Urinary bladder (tissue), 4 donors: Measurements from ENCODE around the gene HPGD. TPM values are rescaled to one million over a fixed set of nuclear protein-coding genes. Genes with fewer than 3 reads are reported as not detected.
"Not testable (repeated sequence)": the region's sequence is repeated elsewhere in the genome, so short reads cannot be mapped to it uniquely, and the experiment has no call there.

Experiments
- DNase-seq: peaks from one replicate; pipeline ENCODE4 v3.0.0-alpha.2; 2015; ENCODE audit errors: extremely low spot score
- H3K27ac ChIP-seq: one replicate; pipeline ENCODE4 v1.5.1; 2013; ENCODE audit warnings: low read depth, mild to moderate bottlenecking, moderate library complexity
- H3K36me3 ChIP-seq: one replicate; pipeline ENCODE4 v1.6.1; 2013; ENCODE audit warnings: mild to moderate bottlenecking, moderate library complexity; ENCODE audit not compliant: insufficient read depth
- H3K4me1 ChIP-seq: one replicate; pipeline ENCODE4 v1.6.1; 2013; ENCODE audit warnings: mild to moderate bottlenecking, moderate library complexity; ENCODE audit not compliant: insufficient read depth
- H3K4me3 ChIP-seq: one replicate; pipeline ENCODE4 v1.5.1; 2013; ENCODE audit warnings: low read depth, low read length
- WGBS: extraction: QIAGEN DNeasy Blood & Tissue Kit; methylation state at CpG from one replicate; pipeline ENCODE4 v1.1.7; 2013; 5-methylcytosine and 5-hydroxymethylcytosine counted together
- polyA plus RNA-seq: library from polyadenylated mRNA; stranded (reverse); fragments of 200-250 nt; gene quantifications from one replicate; pipeline ENCODE4 v1.2.3, GENCODE V29; 2013
- total RNA-seq: library from RNA; depleted of rRNA; stranded (reverse); fragments of >200 nt; gene quantifications from one replicate; pipeline ENCODE4 v1.2.3, GENCODE V29; 2014
- donor health status: healthy with polysubstance abuse.
- donor health status: healthy.

HPGD gene
- total and polyA plus RNA-seq, 2 donors = 51.6 to 148 TPM

DNA sequence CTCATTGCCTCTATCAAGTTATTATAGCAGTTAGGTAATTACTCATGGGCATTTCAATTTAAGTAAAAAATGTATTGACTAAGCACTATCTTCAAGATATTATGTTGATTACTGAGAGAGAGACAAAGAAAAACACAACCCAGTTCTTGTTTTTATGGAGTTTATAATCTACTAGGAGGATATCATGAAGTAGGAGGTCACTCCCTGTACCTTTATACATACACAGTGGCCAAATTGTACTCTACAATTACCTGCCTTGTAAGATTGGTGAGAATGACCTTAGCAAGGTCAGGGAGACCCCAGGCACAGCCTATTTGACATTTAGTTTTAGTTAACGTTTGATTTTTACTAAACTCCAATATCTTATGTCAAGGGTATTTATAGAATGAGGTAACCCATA is 5.5 kb downstream of the HPGD start:
- Histone ChIP-seq H3K4me1 (no peaks in the 10 kb centered on the region), H3K4me3 (no peak overlapping the region), H3K36me3 (no peaks in the 10 kb centered on the region), H3K27ac (no peak overlapping the region)
- WGBS = 75% methylated on average over 1 of the region's 1 CpG
- no peak for DNase-seq

DNA sequence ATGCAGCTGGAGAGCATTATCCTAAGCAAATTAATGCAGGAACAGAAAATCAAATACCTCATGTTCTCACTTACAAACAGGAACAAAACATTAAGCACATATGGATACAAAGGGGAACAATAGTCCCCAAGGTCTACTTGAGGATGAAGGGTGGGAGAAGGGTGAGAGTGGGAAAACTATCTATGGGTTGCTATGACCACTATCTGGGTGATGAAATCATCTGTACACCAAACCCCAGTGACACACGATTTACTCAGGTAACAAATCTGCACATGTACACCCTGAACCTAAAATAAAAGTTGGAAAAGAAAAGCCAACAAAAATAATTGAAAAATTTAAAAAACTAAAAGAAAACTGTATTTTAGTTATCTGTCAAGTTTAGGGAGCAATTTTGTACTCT is 5.9 kb downstream of the HPGD start:
- no peak overlapping the region for H3K27ac ChIP-seq
- WGBS = 66% methylated on average over 1 of the region's 1 CpG
- no peaks in the 10 kb centered on the region for H3K36me3 ChIP-seq
- no peak for DNase-seq
- no peak overlapping the region for H3K4me3 ChIP-seq
- H3K4me1 ChIP-seq = no peaks in the 10 kb centered on the region

DNA sequence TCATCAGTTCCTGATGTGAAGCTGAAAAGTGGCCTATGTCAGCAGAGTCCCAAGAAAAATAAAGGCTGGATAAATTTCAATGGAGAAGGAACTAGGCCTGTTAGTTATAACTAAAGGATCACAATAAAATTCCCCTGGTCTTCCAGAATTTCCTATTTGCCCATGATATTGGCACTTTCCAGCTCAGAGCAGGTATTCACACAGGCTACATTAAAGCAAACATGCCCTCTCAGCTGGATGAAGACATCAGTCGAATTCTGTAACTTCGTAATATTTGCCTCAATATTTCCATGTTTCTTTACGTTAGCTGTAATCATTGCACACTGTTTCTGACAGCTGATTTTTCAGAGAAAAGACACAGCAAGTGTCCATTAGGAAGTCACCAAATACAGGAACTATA is 9.5 kb downstream of the HPGD start:
- Histone ChIP-seq H3K36me3 (peaks cover 3% of the 10 kb centered on the region), H3K4me1 (no peaks in the 10 kb centered on the region), H3K27ac (no peak overlapping the region), H3K4me3 (no peak overlapping the region)
- no peak for DNase-seq
- 64% methylated on average over 3 of the region's 3 CpGs for WGBS

DNA sequence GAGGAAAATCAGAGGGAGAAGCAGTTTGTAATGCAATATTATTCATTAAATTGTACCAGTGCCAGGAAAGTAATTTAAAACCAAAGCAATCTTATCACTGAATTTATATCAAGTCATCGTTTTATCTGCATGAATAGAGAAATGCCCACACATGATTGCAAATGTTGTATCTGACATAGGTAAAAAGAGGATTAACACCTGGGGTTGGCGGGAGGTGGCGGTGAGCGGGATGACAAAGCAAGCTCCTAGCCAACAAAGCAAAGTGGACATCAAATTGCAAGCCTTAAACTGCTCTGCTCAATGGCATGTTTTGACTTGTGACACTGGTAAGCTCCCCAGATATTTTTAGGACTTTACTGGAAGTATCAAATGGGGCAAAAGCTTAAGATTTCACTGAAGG is 16.4 kb downstream of the HPGD start:
- Histone ChIP-seq H3K36me3 (peaks cover 4% of the 10 kb centered on the region), H3K4me3 (no peak overlapping the region), H3K27ac (no peak overlapping the region), H3K4me1 (no peaks in the 10 kb centered on the region)
- DNase-seq = no peak
- WGBS = 71% methylated on average over 4 of the region's 4 CpGs

DNA sequence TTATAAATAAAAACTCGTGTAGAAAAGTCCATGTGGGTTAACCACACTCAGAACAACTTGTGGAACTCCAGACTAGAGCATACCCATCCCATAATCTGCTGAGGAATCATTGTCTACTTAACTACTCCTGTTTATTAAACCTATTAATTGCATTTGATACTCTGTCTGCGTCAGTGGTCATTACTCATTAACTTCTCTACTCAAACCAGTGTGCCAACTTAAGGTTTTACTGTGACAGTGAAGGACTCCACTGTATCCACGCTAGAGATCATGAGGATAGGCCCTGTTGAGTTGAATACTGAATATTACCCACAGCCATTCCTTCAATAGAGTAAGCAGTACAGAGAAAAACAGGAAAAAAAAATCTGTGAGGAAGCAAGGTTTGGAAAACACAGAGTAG is 17.3 kb downstream of the HPGD start:
- H3K27ac ChIP-seq = no peak overlapping the region
- no peak for DNase-seq
- H3K4me3 ChIP-seq = no peak overlapping the region
- H3K4me1 ChIP-seq = no peaks in the 10 kb centered on the region
- 75% methylated on average over 3 of the region's 3 CpGs for WGBS
- H3K36me3 ChIP-seq = peaks cover 4% of the 10 kb centered on the region

DNA sequence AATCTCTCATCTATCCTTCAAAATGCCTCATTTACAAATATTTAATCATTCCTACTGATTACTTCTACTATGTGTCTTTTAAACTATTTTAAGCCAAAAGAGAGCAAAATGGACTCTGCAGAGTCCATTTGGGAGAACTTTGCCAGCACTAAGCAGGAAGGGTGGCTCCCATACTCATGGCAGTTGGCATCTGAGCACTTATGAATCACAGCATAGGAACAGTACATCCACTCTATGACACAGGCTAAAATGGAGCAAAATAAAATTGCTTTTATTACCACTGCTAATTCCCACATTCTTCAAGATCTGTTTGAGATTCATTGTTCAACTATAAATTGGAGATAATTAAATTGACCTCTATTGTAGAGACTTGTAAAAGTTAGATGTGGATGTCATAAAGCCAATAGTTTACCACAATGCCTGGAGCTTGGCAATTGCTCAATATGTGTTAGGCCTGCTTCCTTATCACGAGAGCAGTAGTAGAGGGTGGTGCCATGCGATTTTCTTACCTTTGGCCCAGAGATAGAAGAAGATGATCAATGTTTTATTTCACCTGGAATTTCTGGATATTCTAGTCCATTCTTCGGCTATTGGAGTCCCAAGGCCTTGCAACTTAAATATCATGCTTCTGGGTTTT is 19.1 kb downstream of the HPGD start:
- no peaks in the 10 kb centered on the region for H3K4me1 ChIP-seq
- no peak overlapping the region for H3K27ac ChIP-seq
- WGBS = 82% methylated on average over 3 of the region's 3 CpGs
- peaks cover 4% of the 10 kb centered on the region for H3K36me3 ChIP-seq
- no peak for DNase-seq
- no peak overlapping the region for H3K4me3 ChIP-seq

DNA sequence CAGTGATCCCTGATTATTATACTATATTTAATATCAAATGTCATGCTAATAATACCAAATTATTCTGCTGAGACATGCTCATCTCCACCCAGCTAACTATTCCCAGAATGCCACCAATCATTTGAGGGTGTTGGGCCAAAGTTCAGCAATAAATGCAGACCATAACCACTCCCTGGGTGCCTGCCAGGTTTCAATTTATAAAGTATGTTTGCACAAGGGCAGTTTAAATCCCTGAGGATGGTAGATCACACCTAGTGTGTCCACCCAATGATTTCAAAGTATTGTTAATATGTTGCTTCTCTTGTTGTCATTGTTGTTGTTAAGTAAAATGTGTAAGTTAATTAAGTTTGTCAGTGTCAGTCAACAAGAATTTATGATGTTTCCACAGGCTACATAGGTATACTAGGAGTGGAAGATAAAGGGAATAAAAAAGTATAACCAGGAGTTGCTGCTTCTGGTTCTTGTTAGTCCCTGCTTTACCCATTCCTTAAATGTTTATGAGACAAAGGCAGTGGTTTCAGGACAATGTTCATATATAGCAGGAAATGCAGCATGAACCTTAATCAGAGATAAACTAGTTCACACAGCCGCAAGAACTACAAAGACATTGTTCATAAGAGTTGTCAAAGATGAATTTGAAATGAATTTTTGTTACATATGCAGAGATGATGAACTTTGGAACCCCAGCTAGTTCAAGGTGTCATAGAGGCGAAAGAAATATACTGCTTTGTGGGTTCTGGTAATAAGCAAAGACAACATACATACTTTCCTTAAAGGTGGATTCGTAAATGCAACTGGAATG is 25.5 kb downstream of the HPGD start:
- Histone ChIP-seq H3K4me1 (no peaks in the 10 kb centered on the region), H3K4me3 (no peak overlapping the region), H3K27ac (no peak overlapping the region), H3K36me3 (no peaks in the 10 kb centered on the region)
- DNase-seq = no peak
- WGBS = 83% methylated on average over 3 of the region's 3 CpGs

DNA sequence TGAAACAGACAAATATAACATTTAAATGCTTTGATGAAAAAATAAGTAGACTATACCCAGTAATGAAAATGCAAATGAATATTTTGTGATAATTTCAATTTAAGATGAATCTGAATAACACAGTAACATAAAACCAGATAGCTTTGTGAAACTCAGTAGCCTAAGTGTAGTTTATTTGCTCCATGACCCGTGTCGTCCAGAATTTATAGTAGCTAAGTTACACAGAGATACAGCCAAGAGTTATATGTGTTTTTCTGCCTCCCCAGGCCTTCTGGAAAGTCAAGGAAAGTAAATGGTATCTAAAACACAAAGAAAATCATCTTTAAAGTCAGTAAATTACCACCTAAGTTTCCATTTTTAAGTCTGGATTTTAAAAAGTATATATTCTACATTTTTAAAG is 26.7 kb downstream of the HPGD start:
- Histone ChIP-seq H3K4me3 (no peak overlapping the region), H3K27ac (no peak overlapping the region), H3K4me1 (no peaks in the 10 kb centered on the region), H3K36me3 (no peaks in the 10 kb centered on the region)
- no peak for DNase-seq
- 34% methylated on average over 2 of the region's 2 CpGs for WGBS

DNA sequence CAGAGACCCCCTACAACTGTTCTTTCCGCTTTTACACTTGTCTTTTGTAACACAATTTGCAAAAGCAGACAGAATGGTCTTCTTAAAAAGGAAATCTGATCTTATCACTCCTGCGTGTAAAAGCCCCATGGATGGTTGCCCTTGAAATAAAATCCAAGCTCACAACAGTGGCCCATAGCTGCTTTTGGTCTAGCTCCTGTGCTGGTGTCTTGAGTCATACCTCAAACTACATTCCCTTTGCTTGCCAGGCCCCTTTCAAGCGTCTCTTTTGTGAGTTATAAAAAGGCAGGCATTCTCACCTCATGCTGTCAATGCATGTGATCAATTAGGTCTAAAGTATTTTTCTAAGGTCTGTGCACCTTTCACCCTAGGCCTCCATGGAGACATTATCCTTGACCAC is 27.6 kb downstream of the HPGD start:
- WGBS = 78% methylated on average over 3 of the region's 3 CpGs
- DNase-seq = no peak
- H3K27ac ChIP-seq = no peak overlapping the region
- no peaks in the 10 kb centered on the region for H3K36me3 ChIP-seq
- no peaks in the 10 kb centered on the region for H3K4me1 ChIP-seq
- no peak overlapping the region for H3K4me3 ChIP-seq

DNA sequence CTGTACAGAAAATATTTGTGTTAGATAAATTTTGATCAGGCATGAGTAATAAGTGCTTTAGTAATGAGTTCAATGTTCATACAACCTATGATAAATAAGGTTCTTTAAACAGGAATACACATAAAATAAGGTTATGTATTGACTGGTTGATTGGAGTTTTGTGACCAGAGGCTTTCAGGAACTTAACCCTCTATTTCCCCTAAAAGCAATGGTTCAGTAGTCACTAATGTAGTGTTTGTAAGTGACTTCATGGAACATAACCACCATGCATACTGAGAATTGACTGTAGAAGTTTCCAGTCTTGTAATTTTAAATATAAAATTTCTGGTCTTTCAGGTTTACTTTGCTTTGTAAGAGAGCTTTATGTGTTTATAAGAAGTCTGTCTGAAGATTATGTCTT is 28.1 kb downstream of the HPGD start:
- H3K4me3 ChIP-seq = no peak overlapping the region
- no peaks in the 10 kb centered on the region for H3K36me3 ChIP-seq
- no peaks in the 10 kb centered on the region for H3K4me1 ChIP-seq
- no peak for DNase-seq
- H3K27ac ChIP-seq = no peak overlapping the region

DNA sequence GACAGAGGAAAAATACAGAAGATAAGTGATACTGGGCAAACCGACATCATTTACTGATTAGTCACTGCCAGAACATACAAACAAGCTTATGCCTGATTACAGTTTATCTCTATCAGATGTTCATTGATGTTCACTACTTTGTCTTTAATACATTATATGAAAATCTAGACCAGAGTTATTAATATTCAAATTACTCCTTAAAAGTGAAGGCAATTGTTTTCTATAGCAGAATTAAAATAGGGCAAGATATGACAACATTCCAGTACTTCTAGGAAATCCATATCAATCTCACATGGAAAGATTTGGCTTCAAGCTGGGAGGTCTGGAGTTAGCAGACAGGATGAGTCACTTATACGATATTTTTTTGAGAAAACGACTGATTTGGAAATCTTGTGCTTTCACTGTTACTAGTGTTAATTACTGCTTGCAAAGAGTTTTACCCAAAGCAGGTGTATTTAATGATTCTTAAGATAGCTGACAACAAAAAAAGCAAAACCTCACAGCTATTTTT is 31.8 kb downstream of the HPGD start:
- DNase-seq = no peak
- H3K36me3 ChIP-seq = no peaks in the 10 kb centered on the region
- WGBS = 19% methylated on average over 3 of the region's 3 CpGs

DNA sequence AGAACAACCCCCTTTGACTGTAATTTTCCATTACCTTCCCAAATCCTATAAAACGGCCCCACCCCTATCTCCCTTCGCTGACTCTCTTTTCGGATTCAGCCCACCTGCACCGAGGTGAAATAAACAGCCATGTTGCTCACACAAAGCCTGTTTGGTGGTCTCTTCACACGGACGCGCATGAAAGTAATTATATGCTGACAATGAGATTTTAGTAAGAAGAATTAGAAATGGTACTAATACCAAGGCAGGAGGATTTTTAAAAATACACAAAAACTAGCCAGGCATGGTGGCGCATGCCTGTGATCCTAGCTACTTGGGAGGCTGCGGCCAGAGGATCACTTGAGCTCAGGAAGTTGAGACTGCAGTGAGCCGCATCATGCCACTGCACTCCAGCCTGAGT is 33.9 kb downstream of the HPGD start:
- not testable (repeated sequence) for H3K27ac ChIP-seq, H3K4me1 ChIP-seq, DNase-seq, H3K4me3 ChIP-seq, H3K36me3 ChIP-seq
- 90% methylated on average over 10 of the region's 10 CpGs for WGBS

More for the DNA sequence above, 31.8 kb downstream of the HPGD start:
- H3K4me1 ChIP-seq = no peaks in the 10 kb centered on the region
- no peak overlapping the region for H3K27ac ChIP-seq
- H3K4me3 ChIP-seq = no peak overlapping the region

DNA sequence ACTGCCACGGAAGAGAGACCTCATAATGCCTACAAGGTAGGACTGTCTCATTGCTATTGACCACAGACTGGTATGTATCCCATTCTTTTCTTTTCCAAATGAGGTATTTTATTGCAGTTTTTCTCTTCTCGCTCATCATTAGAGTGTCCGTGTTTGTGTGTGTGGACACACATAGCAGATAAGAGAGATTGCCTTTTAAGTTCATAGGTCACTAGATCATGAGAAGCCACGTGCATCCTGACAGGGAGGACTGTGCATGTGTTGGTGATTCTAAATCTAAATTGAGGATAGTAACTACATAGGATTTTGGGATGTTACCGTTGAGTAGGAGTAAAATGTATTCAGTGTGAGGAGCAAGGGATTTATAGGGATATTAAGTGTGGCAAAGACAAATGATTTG is 37.3 kb downstream of the HPGD start:
- no peaks in the 10 kb centered on the region for H3K4me1 ChIP-seq
- WGBS = 85% methylated on average over 5 of the region's 5 CpGs
- no peak overlapping the region for H3K27ac ChIP-seq
- DNase-seq = no peak
- no peaks in the 10 kb centered on the region for H3K36me3 ChIP-seq
- H3K4me3 ChIP-seq = no peak overlapping the region

DNA sequence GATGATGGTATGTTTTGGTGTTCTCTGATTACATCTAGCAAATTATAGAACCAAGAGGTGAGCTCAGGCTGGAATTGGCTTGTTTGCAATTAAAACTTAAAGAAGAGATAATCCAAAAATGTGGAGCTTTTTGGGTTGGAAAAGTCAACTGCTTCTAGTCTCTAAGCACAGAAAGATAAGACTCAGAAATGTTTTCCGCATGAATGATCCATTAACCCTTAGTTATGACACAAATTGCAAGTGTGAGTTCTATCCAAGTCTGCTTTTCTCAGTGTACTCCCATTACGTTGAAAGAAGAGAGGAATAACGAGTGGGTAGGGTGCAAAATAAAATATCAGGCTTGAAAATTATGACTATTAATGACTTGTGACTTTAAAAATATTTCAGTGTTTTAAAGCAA is 38.5 kb downstream of the HPGD start:
- Histone ChIP-seq H3K36me3 (no peaks in the 10 kb centered on the region), H3K4me3 (no peak overlapping the region), H3K4me1 (no peaks in the 10 kb centered on the region), H3K27ac (no peak overlapping the region)
- 91% methylated on average over 3 of the region's 3 CpGs for WGBS
- DNase-seq = no peak
